Measurements from ENCODE around the gene CALHM5.

DNA sequence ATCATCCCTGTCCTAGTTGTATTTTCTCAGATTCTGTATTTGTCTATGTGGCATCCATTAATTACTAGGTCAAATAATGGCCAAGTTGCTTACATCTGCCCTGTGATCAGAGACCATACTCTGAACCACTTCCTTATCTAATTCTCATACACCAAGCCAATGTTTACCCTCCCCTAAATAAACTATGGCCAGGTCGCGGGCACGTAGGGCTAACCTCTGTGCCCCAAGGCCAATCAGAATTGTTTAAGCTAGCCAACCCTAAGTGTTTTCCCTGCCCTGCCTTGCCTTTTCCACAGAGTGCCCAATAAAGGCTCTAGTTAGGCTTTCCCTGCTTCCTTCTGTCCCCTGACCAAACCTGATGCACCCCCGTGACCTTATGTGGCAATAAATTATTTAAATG, 39.4 kb downstream of the CALHM5 start:
- TF ChIP-seq, protein P1, sequence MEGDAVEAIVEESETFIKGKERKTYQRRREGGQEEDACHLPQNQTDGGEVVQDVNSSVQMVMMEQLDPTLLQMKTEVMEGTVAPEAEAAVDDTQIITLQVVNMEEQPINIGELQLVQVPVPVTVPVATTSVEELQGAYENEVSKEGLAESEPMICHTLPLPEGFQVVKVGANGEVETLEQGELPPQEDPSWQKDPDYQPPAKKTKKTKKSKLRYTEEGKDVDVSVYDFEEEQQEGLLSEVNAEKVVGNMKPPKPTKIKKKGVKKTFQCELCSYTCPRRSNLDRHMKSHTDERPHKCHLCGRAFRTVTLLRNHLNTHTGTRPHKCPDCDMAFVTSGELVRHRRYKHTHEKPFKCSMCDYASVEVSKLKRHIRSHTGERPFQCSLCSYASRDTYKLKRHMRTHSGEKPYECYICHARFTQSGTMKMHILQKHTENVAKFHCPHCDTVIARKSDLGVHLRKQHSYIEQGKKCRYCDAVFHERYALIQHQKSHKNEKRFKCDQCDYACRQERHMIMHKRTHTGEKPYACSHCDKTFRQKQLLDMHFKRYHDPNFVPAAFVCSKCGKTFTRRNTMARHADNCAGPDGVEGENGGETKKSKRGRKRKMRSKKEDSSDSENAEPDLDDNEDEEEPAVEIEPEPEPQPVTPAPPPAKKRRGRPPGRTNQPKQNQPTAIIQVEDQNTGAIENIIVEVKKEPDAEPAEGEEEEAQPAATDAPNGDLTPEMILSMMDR (IDR thresholded peaks at IDR 0.05), result no peak
- no peak for TF ChIP-seq POLR2A (IDR thresholded peaks at IDR 0.05)

Measured in thyroid gland (tissue), 4 donors.